GOT3 (cell line): Measurements from ENCODE around the gene ZNRD2.
"Not testable (repeated sequence)": the region's sequence is repeated elsewhere in the genome, so short reads cannot be mapped to it uniquely, and the experiment has no call there.

ENCODE experiments used
- DNase-seq: peaks from one replicate; lab custom pipeline; 2025; ENCODE audit warnings: mixed read lengths; lab: John Stamatoyannopoulos, UW

Gene ZNRD2

DNA sequence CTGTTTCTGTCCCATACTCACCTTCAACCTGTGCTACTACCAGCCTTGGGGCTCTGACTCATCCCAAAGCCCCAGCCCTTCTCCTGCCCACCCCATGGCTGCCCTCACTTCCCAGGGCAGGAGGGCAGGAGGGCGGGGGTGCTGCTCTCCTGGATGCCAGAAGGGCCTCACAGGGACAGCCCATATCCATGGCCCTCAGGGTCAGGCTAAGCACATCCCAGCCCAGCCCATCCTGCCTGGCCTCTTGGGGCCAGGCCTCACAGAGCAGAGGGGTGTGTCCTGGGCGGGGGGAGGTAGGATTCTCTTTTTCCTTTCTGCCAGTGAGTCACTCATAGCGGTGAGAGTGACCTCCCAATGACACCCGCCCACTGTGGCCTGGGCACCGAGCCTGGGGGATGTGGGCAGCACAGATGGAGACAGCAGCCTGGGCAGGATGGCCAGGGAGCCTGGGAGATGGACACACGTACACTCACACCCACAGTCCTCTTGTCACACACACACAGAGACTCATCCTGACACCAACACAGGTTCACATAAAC is 14.5 kb upstream of the ZNRD2 start:
- DNase-seq = peak; percentile 41

DNA sequence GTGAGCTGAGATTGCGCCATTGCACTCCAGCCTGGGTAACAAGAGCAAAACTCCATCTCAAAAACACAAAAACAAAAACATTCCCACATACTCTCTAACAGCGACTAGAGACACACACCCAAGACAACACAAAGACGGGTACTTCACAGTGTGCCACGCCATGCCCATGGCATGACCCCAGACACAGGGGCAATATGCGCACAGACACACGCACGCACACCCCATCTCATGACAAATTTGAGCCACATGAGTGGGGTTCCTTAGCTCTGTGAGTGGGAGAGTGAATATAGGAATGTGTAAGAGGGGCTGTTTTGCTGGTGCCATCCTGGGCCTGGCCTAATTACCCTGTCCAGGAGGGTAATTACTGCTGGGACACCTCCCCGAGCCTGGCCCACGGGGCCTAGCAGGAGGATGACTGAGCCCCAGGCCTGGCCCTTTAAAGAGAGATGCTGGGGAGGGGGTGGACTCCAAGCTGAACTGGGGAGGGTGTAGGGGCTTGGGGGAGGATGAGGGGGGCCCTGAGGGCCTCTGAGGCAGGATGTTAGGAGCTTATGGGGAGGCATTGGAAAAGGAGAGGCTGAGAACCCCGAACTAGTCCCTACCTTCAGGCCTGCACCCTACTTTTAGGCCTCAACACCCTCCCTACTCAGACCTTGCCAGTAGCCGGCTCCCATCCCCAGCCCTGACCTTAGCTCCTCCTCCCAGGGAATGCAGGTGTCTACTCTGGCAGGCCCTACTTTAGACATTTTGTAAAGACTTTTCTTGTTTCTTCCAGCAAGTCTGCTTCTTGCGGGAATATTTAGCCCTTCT is 13.6 kb upstream of the ZNRD2 start:
- DNase-seq = no peak

DNA sequence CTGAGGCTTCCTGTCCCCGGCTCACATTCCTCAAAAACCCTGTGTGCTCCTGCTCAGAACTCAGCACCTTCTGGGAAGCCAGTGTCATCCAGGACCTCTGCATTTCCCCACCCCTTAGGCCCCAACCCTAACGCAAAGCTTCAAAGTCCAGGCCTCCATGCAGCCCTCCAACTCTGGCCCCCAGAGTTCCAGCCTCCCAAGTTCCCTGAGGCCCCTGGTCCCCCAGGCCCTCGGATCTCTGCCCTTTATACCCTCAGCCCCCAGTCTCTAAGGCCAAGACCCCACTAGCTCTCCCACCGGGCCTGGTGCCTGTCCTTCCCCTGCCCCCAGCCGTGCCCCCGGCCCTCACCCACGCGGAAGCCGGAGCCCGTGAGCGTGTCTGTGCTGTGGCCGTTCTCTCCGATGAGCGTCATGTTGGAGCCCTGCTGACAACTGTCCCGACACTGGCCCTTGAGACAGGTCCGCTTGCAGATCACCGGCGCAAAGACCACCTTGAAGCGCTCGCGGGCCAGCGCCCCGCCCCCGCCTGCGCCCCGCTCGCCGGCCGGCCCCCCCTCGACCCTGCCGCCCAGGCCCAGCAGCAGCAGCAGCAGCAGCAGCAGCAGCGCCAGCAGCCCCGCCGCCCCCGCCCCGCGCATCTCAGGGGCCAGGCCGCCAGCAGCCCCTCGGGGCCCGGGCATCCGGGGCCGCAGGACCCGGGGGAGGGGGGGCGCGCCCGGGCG is 12.8 kb upstream of the ZNRD2 start:
- DNase-seq = no peak

DNA sequence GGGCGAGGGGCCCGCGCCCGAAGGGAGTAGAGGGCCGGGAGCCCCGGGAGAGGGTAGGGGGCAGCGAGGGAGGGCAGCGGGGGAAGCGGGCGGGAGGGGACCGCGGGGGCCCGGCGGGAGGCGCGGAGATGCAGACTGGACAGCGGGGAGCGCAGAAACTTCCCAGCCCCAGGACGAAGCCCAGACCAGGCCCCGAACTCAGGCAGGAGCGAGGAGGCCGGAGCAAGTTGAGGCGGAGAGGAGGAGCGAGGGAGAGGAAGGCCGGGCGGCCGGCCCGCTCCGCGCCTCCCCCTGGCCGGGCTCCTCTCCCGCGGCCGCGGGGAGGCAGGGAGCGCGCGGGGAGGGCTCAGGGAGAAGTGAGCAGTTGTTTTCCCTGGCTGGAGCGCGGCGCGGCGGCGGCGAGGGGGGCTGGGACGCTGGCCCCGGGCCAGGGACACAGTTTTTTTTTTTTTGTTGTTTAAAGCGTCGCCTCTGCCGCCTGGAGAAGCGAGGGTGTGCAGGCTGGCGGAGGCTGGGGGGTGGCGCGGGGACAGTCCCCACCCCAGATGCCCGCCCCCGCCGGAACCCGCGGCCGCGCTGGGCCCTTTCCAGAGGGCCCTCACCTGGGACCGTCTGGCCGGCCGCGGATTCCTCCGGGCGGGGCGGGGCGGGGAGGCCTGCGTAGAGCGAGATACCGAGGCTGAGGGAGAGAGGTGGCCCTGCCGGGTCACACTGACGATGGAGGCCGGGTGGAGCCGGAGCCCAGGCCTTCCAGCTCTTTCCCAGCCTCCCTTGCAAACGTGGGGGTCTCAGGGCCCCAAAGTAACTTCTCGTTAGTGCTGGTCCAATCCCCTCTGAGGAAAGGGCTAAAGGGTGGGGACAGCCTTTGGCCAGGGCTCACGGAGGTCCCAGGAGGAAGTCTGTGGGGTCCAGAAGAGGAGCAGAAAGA is 12.0 kb upstream of the ZNRD2 start, which contains the start of gene LTBP3:
TSS of gene LTBP3 (minus strand) at position 358 of the 928 bp plus-strand sequence. CDS start 400 bp downstream, outside the sequence.
- no peak for DNase-seq

DNA sequence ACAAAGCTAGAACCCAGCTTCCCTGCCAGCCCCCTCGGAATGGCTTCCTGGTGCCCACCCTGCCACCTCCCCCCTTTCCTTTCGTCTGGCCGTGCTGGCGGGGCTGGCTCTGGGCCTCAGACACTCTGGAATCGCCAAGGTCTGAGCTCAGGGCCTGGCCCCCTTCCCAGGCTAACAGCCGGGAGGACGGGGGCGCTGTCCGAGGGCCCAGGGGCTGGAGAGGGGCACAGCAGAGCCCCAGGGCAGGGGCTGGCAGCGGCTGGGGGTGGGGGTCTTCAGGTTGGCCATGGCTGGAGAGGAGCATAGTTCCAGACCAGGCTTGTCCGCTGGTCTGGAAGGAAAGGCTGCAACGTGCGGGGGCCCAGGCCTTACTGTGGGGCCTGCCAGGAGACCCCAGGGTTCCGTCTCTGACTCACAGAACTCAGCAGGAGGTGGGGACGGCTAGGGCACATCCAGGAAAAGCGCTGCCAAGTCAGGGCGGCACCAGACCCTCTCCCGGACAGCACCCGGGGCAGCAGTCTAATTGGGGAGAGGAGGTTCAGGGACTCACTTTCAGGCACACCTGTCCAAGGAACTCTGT is 11.3 kb upstream of the ZNRD2 start:
- no peak for DNase-seq

GRCh38 chr11:65559535-65559934 is 10.7 kb upstream of the ZNRD2 start:
- no peak for DNase-seq

DNA sequence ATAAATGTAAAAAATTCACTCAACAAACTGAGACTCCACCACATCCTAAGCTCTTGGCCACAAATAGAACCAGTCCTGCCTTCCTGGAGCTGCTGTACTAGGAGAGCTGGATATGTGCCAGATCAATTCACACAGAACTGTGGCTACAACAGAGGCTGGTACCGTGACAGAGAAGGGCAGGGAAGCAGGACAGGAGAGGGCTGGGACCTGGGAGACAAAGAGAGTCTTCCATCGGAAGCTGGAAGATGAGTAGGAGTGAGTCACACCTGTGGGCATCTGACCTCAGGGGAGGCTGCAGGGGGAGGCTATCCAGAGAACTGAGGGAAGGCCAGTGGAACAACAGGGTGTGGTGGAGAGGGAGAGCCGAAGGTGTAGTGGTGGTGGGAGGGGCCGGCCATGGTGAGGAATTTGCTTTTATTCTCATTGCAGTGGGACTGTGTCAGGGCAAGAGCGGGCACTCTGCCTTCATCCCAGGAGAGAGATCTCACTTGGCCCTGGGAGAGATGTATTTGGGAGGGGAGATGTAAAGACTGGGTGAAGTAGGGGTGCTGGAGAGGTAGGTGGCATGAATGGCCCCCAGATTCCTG is 10.2 kb upstream of the ZNRD2 start:
- no peak for DNase-seq

- DNase-seq = no peak
Measured at GRCh38 chr11:65560555-65561418, 9.5 kb upstream of the ZNRD2 start.

GRCh38 chr11:65562020-65562419 is 8.3 kb upstream of the ZNRD2 start:
- no peak for DNase-seq

GRCh38 chr11:65562788-65563187 is 7.5 kb upstream of the ZNRD2 start:
- DNase-seq = no peak

GRCh38 chr11:65563601-65564000 is 6.7 kb upstream of the ZNRD2 start:
- no peak for DNase-seq

DNA sequence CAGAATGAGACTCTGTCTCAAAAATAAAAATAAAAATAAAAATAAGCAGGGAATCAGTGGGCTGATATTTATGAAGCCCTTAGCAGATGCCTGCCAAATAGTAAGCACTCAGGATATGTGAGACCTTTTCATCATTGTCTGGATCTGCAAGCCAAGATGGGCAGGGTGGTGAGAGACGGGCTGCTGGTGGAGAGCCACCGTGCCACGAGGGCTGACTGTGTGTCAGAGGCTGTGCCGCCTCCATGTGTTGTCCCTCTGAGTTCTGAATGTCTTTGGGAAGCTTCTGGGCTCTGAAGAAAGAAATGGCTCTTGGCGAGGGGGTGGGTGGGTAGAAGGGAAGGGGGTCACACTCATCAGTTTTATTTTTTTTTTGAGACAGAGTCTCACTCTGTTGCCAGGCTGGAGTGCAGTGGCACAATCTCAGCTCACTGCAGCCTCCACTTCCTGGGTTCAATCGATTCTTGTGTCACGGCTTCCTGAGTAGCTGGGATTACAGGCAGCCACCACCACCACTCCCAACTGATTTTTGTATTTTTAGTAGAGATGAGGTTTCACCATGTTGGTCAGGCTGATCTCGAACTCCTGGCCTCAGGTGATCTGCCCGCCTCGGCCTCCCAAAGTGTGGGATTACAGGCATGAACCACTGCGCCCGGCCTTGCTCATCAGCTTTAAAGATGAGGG is 5.3 kb upstream of the ZNRD2 start:
- not testable (repeated sequence) for DNase-seq

- no peak for DNase-seq
Measured at GRCh38 chr11:65565624-65566453, 4.4 kb upstream of the ZNRD2 start.

- DNase-seq = no peak
Measured at GRCh38 chr11:65569164-65569972, 909 bp upstream of the ZNRD2 start.

- DNase-seq = no peak
Measured at GRCh38 chr11:65571420-65571819, 1.1 kb downstream of the ZNRD2 start.

GRCh38 chr11:65571940-65572339 is 1.7 kb downstream of the ZNRD2 start:
- no peak for DNase-seq

DNA sequence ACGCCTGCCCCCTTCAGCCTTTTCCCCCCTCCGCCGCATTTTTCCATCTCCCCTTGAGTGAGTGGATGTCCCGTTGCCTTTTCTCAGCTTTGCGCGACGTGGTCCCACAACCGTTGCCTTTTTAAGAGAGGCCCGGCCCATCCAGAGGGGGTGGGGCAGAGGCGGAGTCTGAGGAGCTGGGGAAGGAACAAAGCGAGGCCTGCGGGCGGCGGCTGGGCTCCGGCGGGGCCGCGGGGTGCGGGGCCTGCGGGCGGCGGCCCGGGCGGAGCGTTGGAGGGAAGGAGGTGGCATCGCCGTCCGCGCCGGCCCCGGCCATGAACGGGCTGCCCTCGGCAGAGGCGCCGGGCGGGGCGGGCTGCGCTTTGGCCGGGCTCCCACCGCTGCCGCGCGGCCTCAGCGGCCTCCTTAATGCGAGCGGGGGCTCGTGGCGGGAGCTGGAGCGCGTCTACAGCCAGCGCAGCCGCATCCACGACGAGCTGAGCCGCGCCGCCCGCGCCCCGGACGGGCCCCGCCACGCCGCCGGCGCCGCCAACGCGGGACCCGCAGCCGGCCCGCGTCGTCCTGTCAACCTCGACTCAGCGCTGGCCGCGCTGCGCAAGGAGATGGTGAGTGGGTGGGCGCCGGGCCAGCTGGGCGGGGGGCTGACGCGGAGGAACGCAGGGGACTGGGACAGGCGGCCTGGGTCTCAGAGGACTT is 2.2 kb downstream of the ZNRD2 start, which contains the start of gene FAM89B:
TSS of gene FAM89B (plus strand) at position 183 of the 696 bp plus-strand sequence. CDS start at position 315, 132 bp downstream.
- no peak for DNase-seq
